Heart left ventricle (tissue), 16 donors: ENCODE data around the gene LARP4B. TPM values are rescaled to one million over a fixed set of nuclear protein-coding genes. Genes with fewer than 3 reads are reported as not detected.

Experiments used
- ATAC-seq, 4 donors: fragments of 200-7000 bp; cut with Tn5 transposase; one replicate each; pipeline ENCODE4 v1.9.1; 2020 to 2022; ENCODE audit warnings: moderate library complexity in 4 of 4, mild to moderate bottlenecking in 3 of 4, moderate number of reproducible peaks in 1 of 4
- DNase-seq, 5 donors: peaks; one replicate each; pipeline ENCODE4 v3.0.0-alpha.2; 2020
- H3K27ac ChIP-seq, 12 donors: fragments of 200-600 bp; sonication (generic) in 4 of 12; one replicate each; pipeline versions ENCODE4 v1.5.0 to v1.8.0; 2016 to 2022; ENCODE audit warnings: mild to moderate bottlenecking in 2 of 12
- H3K27me3 ChIP-seq, 9 donors: fragments of 200-600 bp; sonication (generic) in 2 of 9; one replicate each; pipeline versions ENCODE4 v1.5.1 to v1.8.0; 2016 to 2022; ENCODE audit warnings: mild to moderate bottlenecking in 3 of 9
- H3K36me3 ChIP-seq, 9 donors: fragments of 200-600 bp; sonication (generic) in 2 of 9; one replicate each; pipeline versions ENCODE4 v1.5.0 to v1.8.0; 2018 to 2022; ENCODE audit warnings: mild to moderate bottlenecking in 2 of 9
- H3K4me1 ChIP-seq, 12 donors: fragments of 200-600 bp; sonication (generic) in 4 of 12; one replicate each; pipeline versions ENCODE4 v1.5.0 to v1.8.0; 2016 to 2022; ENCODE audit warnings: mild to moderate bottlenecking in 3 of 12
- H3K4me3 ChIP-seq, 12 donors: fragments of 200-600 bp; sonication (generic) in 4 of 12; one replicate each; pipeline versions ENCODE4 v1.5.0 to v1.8.0; 2017 to 2022; ENCODE audit warnings: mild to moderate bottlenecking in 9 of 12, moderate library complexity in 4 of 12
- H3K9me3 ChIP-seq, 12 donors: fragments of 200-600 bp; sonication (generic) in 4 of 12; one replicate each; pipeline versions ENCODE4 v1.5.0 to v1.8.0; 2016 to 2022; ENCODE audit warnings: mild to moderate bottlenecking in 1 of 12
- CTCF ChIP-seq, 12 donors: fragments of 200-600 bp; sonication (generic) in 4 of 12; IDR thresholded peaks; one replicate each; pipeline versions ENCODE4 v1.5.0 to v1.8.0; 2018 to 2022; ENCODE audit warnings: antibody characterized with exemption in 12 of 12, mild to moderate bottlenecking in 5 of 12
- POLR2A ChIP-seq, 2 donors: fragments of 450-650 bp; IDR thresholded peaks; one replicate each; pipeline ENCODE4 v1.6.1; 2017; ENCODE audit warnings: antibody characterized with exemption in 2 of 2, mild to moderate bottlenecking in 2 of 2, moderate library complexity in 2 of 2
- WGBS, 4 donors: extraction: QIAGEN DNeasy Blood & Tissue Kit in 2 of 4; methylation state at CpG; one replicate each; pipeline versions ENCODE4 v1.1.5 to v1.1.7; 2013 to 2018; 5-methylcytosine and 5-hydroxymethylcytosine counted together
- intact Hi-C, 10 donors: fragments of 100-400 bp; cut with DNase I; formaldehyde crosslinking; loops; one replicate each; pipeline versions ENCODE4 v1.11.1 to v1.14.2; 2022
- polyA plus RNA-seq, 2 donors: library from polyadenylated mRNA; stranded (reverse); fragments of 200-250 nt; gene quantifications; one replicate each; pipeline ENCODE4 v1.2.3, GENCODE V29; 2013
- total RNA-seq, 9 donors: library from RNA; depleted of rRNA in 2 of 9; stranded (reverse); fragments of >200 nt in 2 of 9; fragmentation: NEBNext Ultra II Directional in 3 of 9; extraction: Animal tissue kit (Norgen Biotek cat#: 25700) in 3 of 9; gene quantifications; one replicate each; pipeline versions ENCODE4 v1.1.0 to v1.2.4, GENCODE V29; 2016 to 2023
- donor health status: ischemic (EF 13 %, LVEDD 7.1; RV severe dilation, severe dysfunction).
- donor health status: healthy with polysubstance abuse.
- donor health status: DM: no; HTN: yes; CAD: no.
- donor health status: DM: no; HTN: no; CAD: no.
- donor health status: ischemic (EF 25% LVEDD 6.9; RV normal size, moderate dysfunction).
- donor health status: ischemic (EF 25% LVEDD 5.7; RV mildly dilated, moderate dysfunction).
- donor health status: healthy.
- donor health status: DM: yes; HTN: yes; CAD: no.
- donor health status: ischemic (EF 35%, LVEDD 5.7; RV mildly dilated, moderate dysfunction).
- donor health status: nonischemic (EF 11% LVEDD 7.7; RV severe dilation, severe dysfunction).
- donor health status: DM: yes; HTN: yes; CAD: no.
- donor health status: PGD.
- donor health status: ischemic (EF 29% LVEDD 5.4; RV normal size, mild dysfunction).
- donor health status: nonischemic (EF 23%, LVEDD 6.1; RV moderate dilation, normal function).

Gene LARP4B
- total and polyA plus RNA-seq, 11 donors, result 20.1 to 81.1 (median 63.0) TPM

GRCh38 chr10:921471-922414, 9.8 kb downstream of the LARP4B start:
- TF ChIP-seq CTCF (IDR thresholded peaks at IDR 0.05), result no peak
- no peak for TF ChIP-seq POLR2A (IDR thresholded peaks at IDR 0.05)
- DNase-seq (no peak), ATAC-seq (peak in 1 of 4 donors; percentile 55)
- no peaks in the 10 kb centered on the region for H3K27me3 ChIP-seq
- intact Hi-C loops, result loop anchor here in 1 of 10 donors (10.0 kb wide), 1 partner anchor 107 kb away; no protein-coding TSS in a partner anchor
- peaks cover 0 to 51% (median 25%) of the 10 kb centered on the region in 12 donors for H3K4me1 ChIP-seq
- no peak overlapping the region for H3K4me3 ChIP-seq
- H3K27ac ChIP-seq, result no peak overlapping the region
- WGBS, 4 donors, result 81 to 92% (median 89%) methylated on average over 13 to 14 of the region's 14 CpGs
- peaks cover 0 to 24% (median 3%) of the 10 kb centered on the region in 9 donors for H3K36me3 ChIP-seq
- H3K9me3 ChIP-seq, result no peaks in the 10 kb centered on the region

- intact Hi-C loops, result loop anchor here in 1 of 10 donors (10.0 kb wide), 1 partner anchor 106 kb away; no protein-coding TSS in a partner anchor
Observed at GRCh38 chr10:920450-920849, 11.1 kb downstream of the LARP4B start.

DNA sequence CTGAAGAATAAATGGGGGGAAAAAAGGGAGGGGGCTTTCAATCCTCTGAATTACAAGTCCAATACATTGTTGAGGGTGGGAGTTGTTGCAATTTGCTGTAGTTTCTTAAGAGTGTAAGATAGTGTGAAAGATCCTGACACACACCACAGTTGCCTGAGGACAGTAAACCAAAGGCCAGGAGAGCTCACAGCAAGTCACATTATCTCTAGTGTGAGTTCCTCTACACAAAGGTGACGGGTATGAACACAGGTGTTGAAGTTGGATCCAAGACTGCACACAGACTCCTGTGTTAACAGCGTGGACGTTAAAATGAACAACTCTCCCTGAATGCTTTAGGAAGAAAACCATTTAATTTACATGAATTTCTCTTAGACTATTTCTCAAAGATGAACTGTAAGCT, 12.0 kb downstream of the LARP4B start:
- intact Hi-C loops, result no loop called here
- WGBS, 4 donors, result 59 to 76% (median 69%) methylated on average over 3 of the region's 3 CpGs
- Histone ChIP-seq H3K9me3 (no peaks in the 10 kb centered on the region), H3K36me3 (peaks cover 0 to 6% (median 0%) of the 10 kb centered on the region in 9 donors), H3K27me3 (no peaks in the 10 kb centered on the region), H3K4me1 (peaks cover 0 to 32% (median 18%) of the 10 kb centered on the region in 12 donors), H3K4me3 (no peak overlapping the region), H3K27ac (no peak overlapping the region)
- DNase-seq (no peak), ATAC-seq (peak in 2 of 4 donors; percentile 22 to 24)
- TF ChIP-seq POLR2A (IDR thresholded peaks at IDR 0.05) (no peak), CTCF (IDR thresholded peaks at IDR 0.05) (no peak)

More at GRCh38 chr10:920450-920849, 11.1 kb downstream of the LARP4B start:
- Histone ChIP-seq H3K4me3 (no peak overlapping the region), H3K4me1 (peaks cover 0 to 41% (median 19%) of the 10 kb centered on the region in 12 donors), H3K9me3 (no peaks in the 10 kb centered on the region), H3K36me3 (peaks cover 0 to 12% (median 0%) of the 10 kb centered on the region in 9 donors), H3K27me3 (no peaks in the 10 kb centered on the region), H3K27ac (peak overlapping the region in 2 of 12 donors; percentile 0 to 8)
- DNase-seq (no peak), ATAC-seq (peak in 3 of 4 donors; percentile 39 to 45 (median 43))
- 57 to 66% (median 59%) methylated on average over 3 of the region's 3 CpGs for WGBS, 4 donors
- TF ChIP-seq CTCF (IDR thresholded peaks at IDR 0.05), result no peak
- no peak for TF ChIP-seq POLR2A (IDR thresholded peaks at IDR 0.05)

- Histone ChIP-seq H3K9me3 (no peaks in the 10 kb centered on the region), H3K36me3 (peaks cover 0 to 6% (median 0%) of the 10 kb centered on the region in 9 donors), H3K4me1 (peaks cover 0 to 29% (median 13%) of the 10 kb centered on the region in 12 donors), H3K27me3 (no peaks in the 10 kb centered on the region), H3K27ac (no peak overlapping the region), H3K4me3 (no peak overlapping the region)
- TF ChIP-seq POLR2A (IDR thresholded peaks at IDR 0.05) (no peak), CTCF (IDR thresholded peaks at IDR 0.05) (no peak)
- intact Hi-C loops, result no loop called here
- ATAC-seq, result no peak
- DNase-seq, result no peak
- WGBS, 4 donors, result 92 to 98% (median 95%) methylated on average over 3 of the region's 3 CpGs
Observed at GRCh38 chr10:917999-918398, 13.5 kb downstream of the LARP4B start.
